Glutamatergic neuron (in vitro differentiated cells): Measurements from ENCODE around the gene SERPINB10. TPM values are rescaled to one million over a fixed set of nuclear protein-coding genes. Genes with fewer than 3 reads are reported as not detected.

Source experiments
- DNase-seq: peaks from one replicate; pipeline ENCODE4 v3.0.0; 2022
- H3K27ac Mint-ChIP-seq: one replicate; pipeline ENCODE4 v1.8.0; 2020; ENCODE audit warnings: mild to moderate bottlenecking, mixed read lengths, inconsistent platforms; ENCODE audit not compliant: unreplicated experiment
- H3K27me3 Mint-ChIP-seq: one replicate; pipeline ENCODE4 v1.8.0; 2020; ENCODE audit warnings: mild to moderate bottlenecking, moderate library complexity, mixed read lengths, inconsistent platforms; ENCODE audit not compliant: unreplicated experiment
- H3K36me3 Mint-ChIP-seq: one replicate; pipeline ENCODE4 v1.8.0; 2020; ENCODE audit warnings: mild to moderate bottlenecking, mixed read lengths, inconsistent platforms; ENCODE audit not compliant: unreplicated experiment
- H3K4me1 Mint-ChIP-seq: one replicate; pipeline ENCODE4 v1.8.0; 2020; ENCODE audit warnings: mild to moderate bottlenecking, low read depth, mixed read lengths, inconsistent platforms; ENCODE audit not compliant: unreplicated experiment
- H3K4me3 Mint-ChIP-seq: one replicate; pipeline ENCODE4 v1.8.0; 2020; ENCODE audit warnings: mild to moderate bottlenecking, mixed read lengths, inconsistent platforms; ENCODE audit not compliant: unreplicated experiment
- H3K9me3 Mint-ChIP-seq: one replicate; pipeline ENCODE4 v1.8.0; 2020; ENCODE audit warnings: mild to moderate bottlenecking, moderate library complexity, mixed read lengths, inconsistent platforms; ENCODE audit not compliant: unreplicated experiment
- CTCF ChIP-seq: fragments of 200-600 bp; sonication (generic); IDR thresholded peaks from one replicate; pipeline ENCODE4 v1.5.0; 2021; ENCODE audit not compliant: partially characterized antibody, unreplicated experiment
- long read RNA-seq: library from polyadenylated mRNA; unstranded; transcript quantifications from one replicate; pipeline ENCODE4 v2.0.0, GENCODE V29; 2020; ENCODE audit not compliant: unreplicated experiment
- total RNA-seq: library from RNA; stranded (reverse); fragmentation: NEBNext Ultra II Directional; extraction: Animal tissue kit (Norgen Biotek cat#: 25700); gene quantifications from one replicate; pipeline ENCODE4 v1.2.1, GENCODE V29; 2021; ENCODE audit not compliant: unreplicated experiment

SERPINB10 gene
- total RNA-seq, result not detected
- long read RNA-seq, result 0 reads

DNA sequence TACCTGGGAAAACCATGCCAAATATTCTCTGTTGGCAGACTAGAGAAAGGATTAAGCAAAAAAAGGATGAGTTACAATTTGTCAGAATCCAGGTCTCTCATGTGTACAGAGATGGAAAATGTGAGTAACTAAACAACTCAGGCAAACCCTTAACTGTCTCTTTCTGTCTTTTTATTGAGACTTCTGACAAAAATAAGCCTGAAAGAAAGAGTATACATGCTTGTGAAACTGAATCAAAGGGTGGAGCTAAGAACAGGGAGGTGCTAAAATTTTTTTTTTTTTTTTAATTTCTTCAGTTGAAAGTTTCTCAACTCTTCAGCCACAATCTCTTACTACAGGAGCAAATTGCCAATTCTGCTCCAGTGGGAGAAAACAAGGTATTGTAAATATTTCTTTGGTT, at the start of gene SERPINB10:
TSS of gene SERPINB10 (plus strand) at position 295 of the 400 bp plus-strand sequence. CDS start 7,553 bp downstream, outside the sequence.
- no peak for TF ChIP-seq CTCF

DNA sequence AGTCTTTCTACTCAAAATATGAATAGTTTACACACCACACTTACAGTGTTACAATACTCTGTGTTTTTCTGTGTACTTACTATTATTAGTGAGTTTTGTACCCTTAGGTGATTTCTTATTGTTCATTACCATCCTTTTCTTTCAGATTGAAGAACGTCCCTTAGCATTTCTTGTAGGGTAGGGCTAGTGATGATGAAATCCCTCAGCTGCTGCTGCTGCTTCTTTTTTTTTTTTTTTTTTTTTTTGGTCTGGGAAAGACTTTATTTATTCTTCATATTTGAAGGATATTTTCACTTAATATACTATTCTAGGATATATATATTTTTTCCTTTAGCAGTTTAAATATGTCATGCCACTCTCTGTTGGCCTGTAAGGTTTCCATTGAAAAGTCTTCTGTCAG, 49.3 kb upstream of the SERPINB10 start:
- no peaks in the 10 kb centered on the region for H3K4me1 Mint-ChIP-seq
- H3K36me3 Mint-ChIP-seq, result no peaks in the 10 kb centered on the region
- H3K4me3 Mint-ChIP-seq, result no peak overlapping the region
- H3K9me3 Mint-ChIP-seq, result no peaks in the 10 kb centered on the region
- TF ChIP-seq CTCF, result no peak
- no peak for DNase-seq
- H3K27ac Mint-ChIP-seq, result no peak overlapping the region
- no peaks in the 10 kb centered on the region for H3K27me3 Mint-ChIP-seq

More for the DNA sequence above, at the start of gene SERPINB10:
- no peak within 1 kb of the TSS for H3K27ac Mint-ChIP-seq
- no peak for DNase-seq
- H3K36me3 Mint-ChIP-seq, result no peaks in the 10 kb centered on the region
- no peak within 1 kb of the TSS for H3K4me3 Mint-ChIP-seq
- H3K4me1 Mint-ChIP-seq, result no peaks in the 10 kb centered on the region
- no peaks in the 10 kb centered on the region for H3K27me3 Mint-ChIP-seq
- no peaks in the 10 kb centered on the region for H3K9me3 Mint-ChIP-seq

- no peak overlapping the region for H3K4me3 Mint-ChIP-seq
- H3K4me1 Mint-ChIP-seq, result no peaks in the 10 kb centered on the region
- no peaks in the 10 kb centered on the region for H3K36me3 Mint-ChIP-seq
- DNase-seq, result no peak
- no peak overlapping the region for H3K27ac Mint-ChIP-seq
- no peaks in the 10 kb centered on the region for H3K9me3 Mint-ChIP-seq
- no peak for TF ChIP-seq CTCF
- H3K27me3 Mint-ChIP-seq, result no peaks in the 10 kb centered on the region
These were observed 47.8 kb upstream of the SERPINB10 start for GRCh38 chr18:63859781-63860475.

DNA sequence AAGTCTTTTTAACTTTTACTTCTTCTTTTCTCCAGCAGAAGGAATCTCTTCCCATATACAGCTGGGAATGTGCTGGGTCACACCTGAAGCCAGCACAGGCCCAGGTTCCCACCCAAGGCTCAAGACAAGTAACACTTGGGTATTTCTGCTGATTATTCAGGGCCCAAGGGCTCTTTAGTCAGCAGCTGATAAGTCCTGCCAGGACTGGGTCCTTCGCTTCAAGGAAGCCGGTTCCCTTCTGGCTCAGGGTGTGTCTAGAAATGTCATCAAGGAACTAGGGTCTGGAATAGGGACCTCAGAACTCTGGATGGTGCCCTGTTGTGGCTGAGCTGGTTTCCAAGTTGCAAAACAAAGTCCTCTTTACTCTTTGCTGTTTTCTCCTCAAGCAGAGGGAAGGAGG, 47.2 kb upstream of the SERPINB10 start:
- DNase-seq, result no peak
- no peak overlapping the region for H3K4me3 Mint-ChIP-seq
- no peaks in the 10 kb centered on the region for H3K36me3 Mint-ChIP-seq
- H3K27ac Mint-ChIP-seq, result no peak overlapping the region
- H3K27me3 Mint-ChIP-seq, result no peaks in the 10 kb centered on the region
- TF ChIP-seq CTCF, result no peak
- H3K4me1 Mint-ChIP-seq, result no peaks in the 10 kb centered on the region
- H3K9me3 Mint-ChIP-seq, result no peaks in the 10 kb centered on the region

- H3K4me1 Mint-ChIP-seq, result no peaks in the 10 kb centered on the region
- no peak for DNase-seq
- no peaks in the 10 kb centered on the region for H3K27me3 Mint-ChIP-seq
- TF ChIP-seq CTCF, result no peak
- H3K36me3 Mint-ChIP-seq, result no peaks in the 10 kb centered on the region
- no peak overlapping the region for H3K4me3 Mint-ChIP-seq
- no peak overlapping the region for H3K27ac Mint-ChIP-seq
- no peaks in the 10 kb centered on the region for H3K9me3 Mint-ChIP-seq
These were observed 40.2 kb upstream of the SERPINB10 start for GRCh38 chr18:63867368-63868125.
